Natural killer cell (primary cell): ENCODE measurements around the gene SLC25A47. TPM values are rescaled to one million over a fixed set of nuclear protein-coding genes. Genes with fewer than 3 reads are reported as not detected.

Source experiments
- ATAC-seq, 3 donors: fragments of 150-1000 bp in 2 of 3; fragments of 200-7000 bp in 1 of 3; cut with Tn5 transposase; 1 replicate in 1 of 3; 2 replicates in 2 of 3; pipeline ENCODE4 v1.10.0; 2021; ENCODE audit warnings: mild to moderate bottlenecking in 2 of 3, moderate library complexity in 2 of 3
- DNase-seq, 2 donors: peaks; one replicate each; pipeline versions ENCODE4 v3.0.0 to v3.0.0-alpha.2; 2013 to 2021; ENCODE audit warnings: mixed read lengths in 1 of 2
- H3K27ac ChIP-seq: one replicate; pipeline ENCODE4 v1.5.1; 2013; ENCODE audit warnings: mild to moderate bottlenecking, low read length
- H3K27me3 ChIP-seq: one replicate; pipeline ENCODE4 v1.6.1; 2013; ENCODE audit warnings: low read length; ENCODE audit not compliant: control insufficient read depth, insufficient read depth
- H3K36me3 ChIP-seq: one replicate; pipeline ENCODE4 v1.6.1; 2013; ENCODE audit warnings: low read length; ENCODE audit not compliant: control insufficient read depth, insufficient read depth
- H3K4me1 ChIP-seq: one replicate; pipeline ENCODE4 v1.6.1; 2013; ENCODE audit warnings: low read length; ENCODE audit not compliant: control insufficient read depth, insufficient read depth
- H3K4me3 ChIP-seq: one replicate; pipeline ENCODE4 v1.5.1; 2013; ENCODE audit warnings: low read length
- H3K9me3 ChIP-seq: one replicate; pipeline ENCODE4 v1.6.1; 2013; ENCODE audit warnings: low read length; ENCODE audit not compliant: control insufficient read depth, insufficient read depth
- H3K27ac Mint-ChIP-seq, 2 donors: one replicate each; pipeline ENCODE4 v1.8.0; 2022; ENCODE audit warnings: mild to moderate bottlenecking in 2 of 2, mixed read lengths in 2 of 2, moderate library complexity in 1 of 2
- H3K27me3 Mint-ChIP-seq, 2 donors: one replicate each; pipeline ENCODE4 v1.8.0; 2022; ENCODE audit warnings: low read depth in 2 of 2, mixed read lengths in 2 of 2
- H3K36me3 Mint-ChIP-seq: one replicate; pipeline ENCODE4 v1.8.0; 2022; ENCODE audit warnings: mixed read lengths
- H3K4me1 Mint-ChIP-seq, 2 donors: one replicate each; pipeline ENCODE4 v1.8.0; 2022; ENCODE audit warnings: mixed read lengths in 2 of 2
- H3K4me3 Mint-ChIP-seq: one replicate; pipeline ENCODE4 v1.8.0; 2022; ENCODE audit warnings: mild to moderate bottlenecking, moderate library complexity, mixed read lengths
- H3K9me3 Mint-ChIP-seq, 2 donors: one replicate each; pipeline ENCODE4 v1.8.0; 2022; ENCODE audit warnings: mixed read lengths in 2 of 2
- CTCF ChIP-seq: fragments of 200-600 bp; IDR thresholded peaks from one replicate; pipeline ENCODE4 v1.8.0; 2022; ENCODE audit warnings: antibody characterized with exemption
- WGBS: methylation state at CpG from one replicate; pipeline ENCODE4 v1.1.7; 2013; ENCODE audit warnings: missing lambda C conversion rate; ENCODE audit not compliant: insufficient coverage; 5-methylcytosine and 5-hydroxymethylcytosine counted together
- intact Hi-C: fragments of 100-400 bp; cut with micrococcal nuclease; formaldehyde crosslinking; loops from one replicate; pipeline ENCODE4 v1.14.2; 2022
- total RNA-seq, 4 donors: library from RNA; stranded (reverse); fragments of 120-200 nt in 1 of 4; gene quantifications; one replicate each; pipeline versions ENCODE4 v1.2.3 to v1.2.4, GENCODE V29; 2013 to 2022

The SLC25A47 gene
- total RNA-seq, 3 donors from 2014 or later (not counting 1 experiment from before 2014, with no cell fraction given) = 0.20 TPM; not detected in 2

GRCh38 chr14:100303925-100304324 is 19.2 kb upstream of the SLC25A47 start:
- Histone ChIP-seq H3K4me3 (no peak overlapping the region), H3K27me3 (no peaks in the 10 kb centered on the region), H3K4me1 (peaks cover 26% of the 10 kb centered on the region), H3K36me3 (no peaks in the 10 kb centered on the region), H3K9me3 (no peaks in the 10 kb centered on the region), H3K27ac (no peak overlapping the region)
- intact Hi-C loops = no loop called here
- H3K4me3 Mint-ChIP-seq = peak overlapping the region; percentile 93
- no peak overlapping the region for H3K27ac Mint-ChIP-seq
- no peak for ATAC-seq
- H3K27me3 Mint-ChIP-seq = peaks cover 0 to 3% of the 10 kb centered on the region in 2 donors
- no peak for TF ChIP-seq CTCF
- H3K9me3 Mint-ChIP-seq = no peaks in the 10 kb centered on the region
- no peaks in the 10 kb centered on the region for H3K36me3 Mint-ChIP-seq
- DNase-seq = no peak
- H3K4me1 Mint-ChIP-seq = peaks cover 18 to 20% of the 10 kb centered on the region in 2 donors
- 81% methylated on average over 4 of the region's 4 CpGs for whole genome bisulfite sequencing

DNA sequence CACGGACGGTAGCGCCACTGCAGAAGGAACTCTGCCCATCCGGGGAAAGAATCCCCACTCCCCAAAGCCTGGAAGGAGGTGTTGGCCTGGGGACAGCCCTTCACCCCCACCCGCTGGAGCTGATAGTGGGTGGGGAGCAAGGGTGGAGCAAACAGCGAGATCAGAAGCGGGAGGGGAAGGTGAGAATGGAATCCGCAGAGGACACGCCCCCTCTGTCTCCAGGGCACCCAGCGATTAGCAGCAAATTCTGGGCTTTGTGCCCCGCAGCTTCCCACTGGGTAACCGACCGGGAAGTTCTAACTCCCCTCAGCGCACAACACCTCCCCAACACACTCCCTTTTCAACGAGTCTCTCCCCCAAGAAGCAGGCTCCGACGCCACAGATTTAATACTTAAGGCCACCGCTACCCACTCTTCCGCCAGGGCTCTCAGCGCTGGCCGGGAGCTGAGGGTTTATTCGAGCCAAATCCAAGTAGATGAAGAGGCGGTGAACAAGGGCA is 18.3 kb upstream of the SLC25A47 start:
- Histone ChIP-seq H3K27ac (no peak overlapping the region), H3K9me3 (no peaks in the 10 kb centered on the region), H3K36me3 (no peaks in the 10 kb centered on the region), H3K4me1 (peaks cover 26% of the 10 kb centered on the region), H3K27me3 (no peaks in the 10 kb centered on the region), H3K4me3 (peak overlapping the region; percentile 62)
- H3K4me1 Mint-ChIP-seq = peaks cover 18 to 20% of the 10 kb centered on the region in 2 donors
- peak overlapping the region; percentile 93 for H3K4me3 Mint-ChIP-seq
- H3K9me3 Mint-ChIP-seq = no peaks in the 10 kb centered on the region
- intact Hi-C loops = loop anchor here (5.0 kb wide), 1 partner anchor 72 kb away; the partner anchor contains the start of gene WDR25
- H3K27ac Mint-ChIP-seq = peak overlapping the region; percentile 64 to 82
- DNase-seq = peak in 1 of 2 donors; percentile 29
- ATAC-seq = no peak
- no peaks in the 10 kb centered on the region for H3K36me3 Mint-ChIP-seq
- no peak for TF ChIP-seq CTCF
- 11% methylated on average over 21 of the region's 23 CpGs for WGBS
- peaks cover 0 to 3% of the 10 kb centered on the region in 2 donors for H3K27me3 Mint-ChIP-seq

- WGBS = under 1% methylated on average over 65 of the region's 65 CpGs
- no peaks in the 10 kb centered on the region for H3K27me3 ChIP-seq
- peak overlapping the region; percentile 64 for H3K27ac ChIP-seq
- no peak for TF ChIP-seq CTCF
- no peaks in the 10 kb centered on the region for H3K36me3 ChIP-seq
- H3K4me3 Mint-ChIP-seq = peak overlapping the region; percentile 93
- intact Hi-C loops = loop anchor here (2.0 to 5.0 kb wide), 2 partner anchors 21 to 72 kb away; partner anchors contain the start of gene WDR25
- peak overlapping the region; percentile 64 to 82 for H3K27ac Mint-ChIP-seq
- DNase-seq = peak; percentile 22 to 48
- H3K4me1 ChIP-seq = peaks cover 26% of the 10 kb centered on the region
- ATAC-seq = peak; percentile 7 to 30 (median 14)
- H3K27me3 Mint-ChIP-seq = peaks cover 0 to 3% of the 10 kb centered on the region in 2 donors
- no peaks in the 10 kb centered on the region for H3K9me3 ChIP-seq
- peak overlapping the region; percentile 62 for H3K4me3 ChIP-seq
- no peaks in the 10 kb centered on the region for H3K9me3 Mint-ChIP-seq
- H3K36me3 Mint-ChIP-seq = no peaks in the 10 kb centered on the region
- H3K4me1 Mint-ChIP-seq = peaks cover 18 to 20% of the 10 kb centered on the region in 2 donors
Observed at GRCh38 chr14:100305324-100306100, 17.6 kb upstream of the SLC25A47 start.
